Globus pallidus (tissue), 1 donor: ENCODE measurements around the gene PTPRN2.

Experiments used
- DNase-seq: peaks from one replicate; pipeline ENCODE4 v3.0.0-alpha.2; 2015; ENCODE audit warnings: low spot score

PTPRN2 gene

DNA sequence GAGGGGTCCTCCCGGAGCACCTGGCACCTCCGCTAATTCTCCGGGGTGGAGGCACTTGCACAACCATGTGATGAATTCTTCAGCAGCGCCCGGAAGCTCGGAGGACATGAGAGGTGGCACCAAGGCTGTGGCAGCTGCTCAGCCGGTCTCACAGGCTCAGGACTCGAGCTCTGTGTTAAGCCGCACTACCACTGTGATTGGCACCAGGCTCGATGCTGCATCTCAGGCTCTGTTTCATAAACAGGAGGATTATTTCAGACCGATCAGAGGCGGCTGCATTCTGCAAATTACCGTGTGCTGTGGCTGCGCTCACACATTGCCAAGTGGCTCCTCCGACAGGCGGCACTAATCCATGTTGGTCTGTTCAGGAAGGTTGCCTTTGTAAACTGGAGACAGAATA is 755.6 kb downstream of the PTPRN2 start:
- no peak for DNase-seq

DNA sequence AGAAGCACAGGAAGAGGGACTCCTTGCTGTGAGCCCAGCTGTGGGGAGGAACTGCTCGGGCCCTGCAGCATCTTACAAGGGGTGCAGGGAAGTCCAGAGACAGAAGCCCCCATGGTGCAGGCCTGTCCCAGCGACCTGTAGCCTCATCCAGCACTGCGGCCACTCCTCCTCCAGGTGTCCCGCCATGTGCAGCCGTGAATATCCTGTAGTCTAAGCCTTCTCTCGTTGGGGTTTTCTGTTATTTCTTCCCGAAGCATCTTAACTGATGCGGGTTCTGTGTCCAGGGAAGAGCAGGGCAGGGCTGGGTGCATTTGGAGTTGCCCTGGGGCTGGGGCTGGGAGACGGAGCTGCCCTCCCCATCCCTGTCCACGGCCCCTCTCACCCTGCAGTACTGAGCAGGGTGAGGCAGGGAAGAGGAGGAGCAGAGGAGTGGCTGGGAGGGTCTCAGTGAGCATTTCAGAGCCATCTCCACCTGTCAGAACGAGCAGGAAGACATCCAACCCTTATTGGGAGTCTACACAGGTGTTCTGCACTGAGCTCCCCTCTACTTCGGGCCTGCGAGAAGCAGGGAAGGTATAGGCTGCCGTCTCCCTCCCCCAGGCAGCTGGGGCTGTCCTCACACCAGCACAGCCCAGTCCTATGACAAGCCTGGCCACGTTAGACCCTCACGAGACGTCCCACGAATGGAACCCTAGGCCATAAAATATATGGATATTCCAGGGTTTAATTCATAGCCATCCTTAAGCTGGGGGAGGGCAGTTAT is 756.3 kb downstream of the PTPRN2 start:
- DNase-seq = no peak

DNA sequence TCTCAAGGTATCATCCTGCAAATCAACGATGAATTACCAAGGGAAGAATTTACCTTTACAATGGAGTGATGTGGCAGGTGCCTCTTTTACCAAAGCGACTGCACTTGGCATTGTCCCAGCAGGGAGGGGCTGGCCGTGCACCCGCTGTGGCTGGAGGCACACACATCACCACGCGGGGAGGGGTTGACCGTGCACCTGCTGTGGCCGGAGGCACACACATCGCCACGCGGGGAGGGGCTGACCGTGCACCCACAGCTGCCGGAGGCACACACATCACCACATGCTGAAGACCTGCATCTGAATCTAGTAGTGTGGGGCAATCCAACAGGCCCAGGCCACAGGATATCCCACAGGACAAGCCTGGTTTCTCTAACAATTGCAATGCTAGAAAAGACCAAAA is 757.3 kb downstream of the PTPRN2 start:
- DNase-seq = no peak

DNA sequence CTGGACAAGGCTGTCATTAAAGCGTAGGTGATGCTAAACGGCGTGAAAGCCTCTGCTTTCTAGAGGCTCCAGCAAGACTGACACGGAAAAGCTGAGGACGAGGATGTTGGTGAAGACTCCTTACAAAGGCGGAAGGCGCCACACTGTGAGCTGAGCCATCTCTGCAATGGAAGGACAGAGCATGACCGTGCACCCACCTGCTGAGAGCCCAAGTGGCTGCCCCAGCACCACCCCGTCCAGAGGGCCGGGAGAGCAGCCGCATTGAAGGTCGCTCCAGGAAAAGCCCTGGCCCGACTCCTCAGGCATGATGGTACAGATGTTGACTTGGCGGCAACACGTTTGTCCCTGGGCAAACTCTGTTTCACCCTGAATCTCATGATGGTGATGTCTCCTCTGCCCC is 758.1 kb downstream of the PTPRN2 start:
- no peak for DNase-seq

- no peak for DNase-seq
Observed at GRCh38 chr7:157828881-157829280, 758.7 kb downstream of the PTPRN2 start.

DNA sequence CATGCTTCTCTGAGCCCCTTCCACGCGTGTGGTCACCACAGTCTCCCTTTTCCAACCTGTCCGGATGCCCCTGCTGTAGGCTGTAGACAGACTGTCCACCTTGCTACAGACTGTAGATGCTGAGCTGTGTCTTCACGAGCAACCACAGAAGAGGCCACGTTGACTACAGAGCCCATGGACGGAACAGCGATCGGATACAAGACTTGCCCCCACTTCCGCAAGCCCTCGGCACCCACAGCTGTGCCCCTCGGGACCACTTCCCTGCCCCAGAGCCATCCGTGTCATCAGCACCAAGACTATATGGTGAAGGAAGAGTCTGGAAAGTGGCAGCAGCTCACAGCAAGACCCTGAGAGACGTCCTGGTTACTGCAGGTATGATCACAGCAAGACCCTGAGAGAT is 759.4 kb downstream of the PTPRN2 start:
- DNase-seq = no peak

DNA sequence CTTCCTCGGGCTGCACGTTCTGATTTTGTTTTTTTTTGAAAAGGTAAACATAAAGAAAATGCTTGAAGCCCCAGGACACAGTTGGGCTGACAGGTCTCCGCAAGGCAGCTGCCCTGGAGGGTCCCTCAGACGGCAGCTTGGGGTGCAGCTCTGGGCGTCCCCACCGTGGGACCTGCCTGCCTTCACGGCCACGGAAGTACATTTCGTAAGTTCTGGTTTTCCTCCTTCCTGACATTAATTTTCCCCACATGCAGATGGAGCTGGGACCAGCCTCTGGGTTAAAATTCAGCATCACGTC is 759.8 kb downstream of the PTPRN2 start:
- DNase-seq = no peak

DNA sequence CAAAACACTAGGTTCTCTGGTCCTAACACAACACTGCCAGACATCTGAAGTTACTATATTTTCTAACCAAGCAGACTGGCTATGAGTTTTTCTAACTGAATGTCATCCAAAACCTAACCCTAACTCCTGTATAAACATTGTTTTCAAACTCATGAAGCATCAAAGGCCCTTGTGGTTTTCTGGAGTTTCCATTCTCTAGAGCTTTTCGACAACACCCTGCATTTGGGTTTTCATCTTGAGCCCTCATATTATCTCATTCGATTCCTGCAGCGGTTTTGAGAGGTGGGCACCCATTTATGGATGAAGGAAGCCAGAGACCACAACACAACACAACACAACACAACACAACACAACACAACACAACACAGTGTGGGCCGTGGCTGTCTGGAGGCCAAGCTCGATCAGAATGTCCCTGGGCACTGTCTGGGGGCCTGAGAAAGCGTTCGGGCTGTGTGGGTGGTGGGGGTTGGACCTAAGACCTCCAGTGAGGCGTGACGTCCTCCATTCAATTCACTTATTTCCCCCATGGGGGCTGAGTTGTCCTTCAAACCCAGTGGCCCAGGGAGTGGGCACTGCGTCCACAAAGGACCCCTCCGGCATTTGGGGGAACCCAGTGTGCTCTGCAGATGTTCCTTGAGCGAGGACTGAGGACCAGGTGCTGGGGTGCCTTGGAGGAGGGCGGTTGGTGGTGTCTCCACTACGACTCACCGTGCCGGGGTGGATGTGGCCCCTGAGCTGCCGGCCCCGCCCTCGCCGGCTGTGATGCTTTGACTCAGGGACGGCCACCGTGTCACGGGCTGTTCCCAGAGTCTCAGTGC is 760.4 kb downstream of the PTPRN2 start:
- DNase-seq = no peak

- DNase-seq = no peak
Observed at GRCh38 chr7:157826566-157826965, 761.1 kb downstream of the PTPRN2 start.

GRCh38 chr7:157825325-157825724 is 762.3 kb downstream of the PTPRN2 start:
- DNase-seq = no peak

DNA sequence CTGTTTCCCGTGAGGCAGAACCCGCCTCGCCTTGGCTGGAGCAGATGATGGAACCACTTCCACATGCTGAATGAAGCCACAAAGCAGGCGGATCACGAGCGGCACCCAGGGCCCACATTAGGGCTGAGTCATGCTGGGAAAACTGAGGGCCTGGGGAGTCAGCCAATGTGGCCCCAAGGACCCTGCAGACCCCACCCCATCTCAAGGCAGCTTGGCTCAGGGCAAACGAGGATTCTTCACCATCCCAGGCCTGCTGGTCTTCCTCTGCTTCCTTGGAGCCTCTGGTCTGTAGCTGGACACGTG is 762.9 kb downstream of the PTPRN2 start:
- DNase-seq = no peak

- DNase-seq = no peak
Observed at GRCh38 chr7:157824011-157824818, 763.4 kb downstream of the PTPRN2 start.

DNA sequence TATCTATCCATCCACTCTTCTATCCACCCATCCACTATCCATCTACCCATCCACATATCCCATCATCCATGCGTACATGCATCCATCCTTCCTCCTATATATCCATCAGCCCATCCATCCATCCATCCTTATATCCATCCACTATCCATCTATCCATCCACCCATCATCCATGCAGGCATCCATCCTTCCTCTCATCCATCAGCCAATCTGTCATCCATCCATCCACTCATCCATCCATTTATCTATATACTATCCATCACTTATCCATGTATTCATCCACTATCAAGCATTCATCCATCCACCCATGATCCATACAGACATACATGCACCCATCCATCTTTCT is 765.0 kb downstream of the PTPRN2 start:
- DNase-seq = no peak

- DNase-seq = no peak
Observed at GRCh38 chr7:157821959-157822687, 765.5 kb downstream of the PTPRN2 start.

DNA sequence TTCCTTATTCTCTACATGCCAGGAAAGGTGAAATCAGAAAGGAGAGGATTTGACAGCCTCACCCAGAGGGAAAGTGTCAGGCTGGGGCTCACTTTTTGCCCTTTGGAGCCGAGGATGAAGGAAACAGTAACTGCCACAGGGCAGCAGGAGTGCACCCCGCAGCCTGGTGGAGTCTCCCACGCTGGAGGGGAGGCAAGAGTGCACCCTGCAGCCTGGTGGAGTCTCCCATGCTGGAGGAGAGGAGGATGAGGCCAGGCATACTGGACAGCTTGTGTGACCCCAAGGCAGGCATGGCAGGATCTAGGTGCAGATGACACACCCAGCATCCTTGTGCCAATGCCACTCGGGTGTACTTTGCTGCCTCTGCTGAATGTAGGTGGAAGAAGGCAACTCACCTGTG is 766.8 kb downstream of the PTPRN2 start:
- DNase-seq = no peak

DNA sequence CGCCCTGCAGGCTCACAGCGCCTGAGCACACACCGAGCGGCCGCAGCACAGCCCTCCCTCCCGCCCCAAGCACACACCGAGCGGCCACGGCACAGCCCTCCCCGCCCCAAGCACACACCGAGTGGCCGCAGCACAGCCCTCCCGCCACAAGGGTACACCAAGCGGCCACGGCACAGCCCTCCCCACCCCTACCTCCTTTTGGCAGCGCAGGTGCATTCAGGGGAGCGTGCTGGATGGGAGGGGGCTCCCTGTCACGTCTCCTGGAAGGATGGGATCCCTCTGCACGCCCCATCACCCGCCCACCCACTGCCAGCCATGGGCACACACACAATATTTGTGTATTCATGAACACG is 768.2 kb downstream of the PTPRN2 start:
- DNase-seq = no peak

GRCh38 chr7:157818701-157819454 is 768.7 kb downstream of the PTPRN2 start:
- no peak for DNase-seq

DNA sequence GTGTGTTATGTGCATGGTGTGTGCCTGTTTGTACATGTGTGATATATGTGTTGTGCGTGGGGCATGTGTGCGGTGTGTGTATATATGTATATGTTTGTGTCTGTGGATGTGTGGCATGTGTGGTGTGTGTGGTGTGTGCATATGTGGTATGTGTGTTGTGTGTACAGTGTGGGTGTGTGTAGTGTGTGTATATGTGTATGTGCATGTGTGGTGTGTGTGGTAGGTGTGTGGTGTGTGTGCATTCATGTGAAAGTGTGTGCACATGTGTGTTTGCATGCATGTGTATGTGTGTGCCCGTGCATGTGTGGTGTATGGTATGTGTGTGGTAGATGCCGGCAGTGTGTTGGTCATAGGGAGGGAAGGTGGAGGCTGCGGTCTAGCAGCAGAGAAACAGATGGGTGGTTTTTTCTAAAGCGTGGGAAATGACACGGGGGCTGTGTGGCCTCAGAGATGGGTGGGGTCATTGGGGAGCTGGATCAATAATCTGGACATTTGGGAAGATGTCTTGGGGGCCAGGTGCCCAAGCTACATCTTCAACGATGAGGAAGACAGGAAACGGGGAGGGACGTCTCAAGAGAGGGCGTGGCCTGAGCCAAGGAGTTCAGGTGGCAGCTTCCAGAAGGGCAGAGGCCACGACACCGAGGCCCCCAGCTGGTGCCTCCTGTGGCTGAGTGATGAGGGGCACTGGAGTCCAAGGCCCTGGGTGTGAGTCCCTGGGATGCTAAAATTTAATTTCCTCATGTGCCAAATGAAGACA is 769.5 kb downstream of the PTPRN2 start:
- DNase-seq = no peak

GRCh38 chr7:157817433-157817832 is 770.2 kb downstream of the PTPRN2 start:
- DNase-seq = no peak

GRCh38 chr7:157816526-157817250 is 770.9 kb downstream of the PTPRN2 start:
- DNase-seq = no peak
